ENCODE results near the gene C1QTNF3.

C1QTNF3 gene

GRCh38 chr5:33985447-33985846, 57.6 kb downstream of the C1QTNF3 start:
- H3K4me3 ChIP-seq (ENCODE audit: low read length): no peak overlapping the region
- DNase-seq (ENCODE audit: low read depth): no peak
- TF ChIP-seq CTCF (conservative IDR thresholded peaks at IDR 0.05; ENCODE audit: low read length): no peak

- no peak for TF ChIP-seq CTCF (conservative IDR thresholded peaks at IDR 0.05; ENCODE audit: low read length)
- DNase-seq (ENCODE audit: low read depth): no peak
- no peak within 1 kb of the TSS for H3K4me3 ChIP-seq (ENCODE audit: low read length)
These were observed 58.3 kb downstream of the C1QTNF3 start, which contains the start of gene SLC45A2 for GRCh38 chr5:33984671-33985124. Gene SLC45A2 (minus strand): TSS chr5:33984693. CDS start chr5:33984583, 110 bp downstream.

- DNase-seq (ENCODE audit: low read depth): no peak
- TF ChIP-seq CTCF (conservative IDR thresholded peaks at IDR 0.05; ENCODE audit: low read length): no peak
- H3K4me3 ChIP-seq (ENCODE audit: low read length): no peak overlapping the region
These were observed 58.8 kb downstream of the C1QTNF3 start for GRCh38 chr5:33984178-33984577.

- no peak for TF ChIP-seq CTCF (conservative IDR thresholded peaks at IDR 0.05; ENCODE audit: low read length)
- H3K4me3 ChIP-seq (ENCODE audit: low read length): no peak overlapping the region
- DNase-seq (ENCODE audit: low read depth): peak; percentile 80
These were observed 61.4 kb downstream of the C1QTNF3 start for GRCh38 chr5:33981408-33982162.

GRCh38 chr5:33980030-33980429, 63.0 kb downstream of the C1QTNF3 start:
- no peak for TF ChIP-seq CTCF (conservative IDR thresholded peaks at IDR 0.05; ENCODE audit: low read length)
- DNase-seq (ENCODE audit: low read depth): no peak
- H3K4me3 ChIP-seq (ENCODE audit: low read length): no peak overlapping the region

- H3K4me3 ChIP-seq (ENCODE audit: low read length): no peak overlapping the region
- no peak for DNase-seq (ENCODE audit: low read depth)
- no peak for TF ChIP-seq CTCF (conservative IDR thresholded peaks at IDR 0.05; ENCODE audit: low read length)
These were observed 64.7 kb downstream of the C1QTNF3 start for GRCh38 chr5:33978306-33978705.

GRCh38 chr5:33976307-33976706, 66.7 kb downstream of the C1QTNF3 start:
- no peak for TF ChIP-seq CTCF (conservative IDR thresholded peaks at IDR 0.05; ENCODE audit: low read length)
- no peak for DNase-seq (ENCODE audit: low read depth)
- H3K4me3 ChIP-seq (ENCODE audit: low read length): no peak overlapping the region

Measured in AG10803 (cell line).